GM13977 (cell line): Measurements from ENCODE around the gene NAPEPLD.
"Not testable (repeated sequence)": the region's sequence is repeated elsewhere in the genome, so short reads cannot be mapped to it uniquely, and the experiment has no call there.

Experiments
- DNase-seq: peaks from one replicate; pipeline ENCODE4 v3.0.0; 2012; ENCODE audit warnings: low spot score
- CTCF ChIP-seq: IDR thresholded peaks from 2 replicates; pipeline ENCODE4 v1.5.1; 2012; ENCODE audit warnings: mild to moderate bottlenecking, control low read depth; ENCODE audit not compliant: insufficient read depth; ENCODE audit errors: extremely low read depth, missing control alignments
- in situ Hi-C: fragments of 300-500 bp; cut with MboI; formaldehyde crosslinking; loops from one replicate; pipeline ENCODE4 v1.12.0; 2022; ENCODE audit warnings: low sequenced_read_pairs, low pct_unique_long_range_greater_than_20kb, mixed read lengths, inconsistent platforms; ENCODE audit not compliant: unreplicated experiment

NAPEPLD gene

GRCh38 chr7:103148994-103149807, at the start of gene NAPEPLD:
Gene NAPEPLD, minus strand, starts transcription at chr7:103149099. Its CDS starts 20,323 bp downstream, at chr7:103128776.
- DNase-seq, result peak; percentile 86
- in situ Hi-C loops, result no loop called here
- no peak for TF ChIP-seq CTCF

- in situ Hi-C loops, DNase-seq: not testable (repeated sequence)
Measured at GRCh38 chr7:103198079-103198478, 49.2 kb upstream of the NAPEPLD start.

- in situ Hi-C loops, DNase-seq: not testable (repeated sequence)
Measured at GRCh38 chr7:103195364-103195763, 46.5 kb upstream of the NAPEPLD start.

GRCh38 chr7:103172415-103173146, 23.7 kb upstream of the NAPEPLD start:
- DNase-seq, in situ Hi-C loops: not testable (repeated sequence)

- in situ Hi-C loops, DNase-seq: not testable (repeated sequence)
Measured at GRCh38 chr7:103171695-103172414, 23.0 kb upstream of the NAPEPLD start.

GRCh38 chr7:103166921-103167544, 18.1 kb upstream of the NAPEPLD start:
- DNase-seq, in situ Hi-C loops: not testable (repeated sequence)

GRCh38 chr7:103163087-103163825, 14.4 kb upstream of the NAPEPLD start:
- in situ Hi-C loops, DNase-seq: not testable (repeated sequence)

- in situ Hi-C loops, DNase-seq: not testable (repeated sequence)
Measured at GRCh38 chr7:103162641-103163040, 13.7 kb upstream of the NAPEPLD start.

- in situ Hi-C loops, DNase-seq: not testable (repeated sequence)
Measured at GRCh38 chr7:103161998-103162616, 13.2 kb upstream of the NAPEPLD start.

- DNase-seq, in situ Hi-C loops: not testable (repeated sequence)
Measured at GRCh38 chr7:103159072-103159471, 10.2 kb upstream of the NAPEPLD start.

- DNase-seq, in situ Hi-C loops: not testable (repeated sequence)
Measured at GRCh38 chr7:103155331-103156024, 6.6 kb upstream of the NAPEPLD start.
